Mesodermal cell (in vitro differentiated cells): ENCODE results near the gene LRRC8D.

Experiments used
- H3K27ac ChIP-seq: 2 replicates; pipeline ENCODE4 v1.7.0; 2013; ENCODE audit warnings: mild to moderate bottlenecking, low read depth, low read length, moderate library complexity; ENCODE audit not compliant: severe bottlenecking
- H3K36me3 ChIP-seq: 2 replicates; pipeline ENCODE4 v1.7.1; 2013; ENCODE audit warnings: mild to moderate bottlenecking, low read length, moderate library complexity; ENCODE audit not compliant: control insufficient read depth, insufficient read depth
- H3K4me1 ChIP-seq: one replicate; pipeline ENCODE4 v1.7.1; 2013; ENCODE audit warnings: mild to moderate bottlenecking, low read length; ENCODE audit not compliant: insufficient read depth, control insufficient read depth, poor library complexity, severe bottlenecking
- H3K4me3 ChIP-seq: 2 replicates; pipeline ENCODE4 v1.7.0; 2013; ENCODE audit warnings: low read length, control low read depth, mild to moderate bottlenecking; ENCODE audit not compliant: insufficient read depth, poor library complexity, severe bottlenecking; ENCODE audit errors: extremely low read depth
- H3K9me3 ChIP-seq: 2 replicates; pipeline ENCODE4 v1.7.1; 2013; ENCODE audit warnings: mild to moderate bottlenecking, low read length, moderate library complexity; ENCODE audit not compliant: control insufficient read depth
- WGBS, 2 experiments: methylation state at CpG; one replicate each; pipeline ENCODE4 v1.1.5; 2013; ENCODE audit warnings: missing lambda C conversion rate in 2 of 2; ENCODE audit not compliant: insufficient coverage in 2 of 2; 5-methylcytosine and 5-hydroxymethylcytosine counted together

The LRRC8D gene

GRCh38 chr1:89884718-89885596 lies 64.1 kb downstream of the LRRC8D start:
- H3K4me3 ChIP-seq, result no peak overlapping the region
- H3K4me1 ChIP-seq, result peaks cover 17% of the 10 kb centered on the region
- no peak overlapping the region for H3K27ac ChIP-seq
- peaks cover 9% of the 10 kb centered on the region for H3K9me3 ChIP-seq
- peaks cover 12% of the 10 kb centered on the region for H3K36me3 ChIP-seq
- WGBS, 2 experiments, result 96% methylated on average over 2 to 4 of the region's 6 CpGs

DNA sequence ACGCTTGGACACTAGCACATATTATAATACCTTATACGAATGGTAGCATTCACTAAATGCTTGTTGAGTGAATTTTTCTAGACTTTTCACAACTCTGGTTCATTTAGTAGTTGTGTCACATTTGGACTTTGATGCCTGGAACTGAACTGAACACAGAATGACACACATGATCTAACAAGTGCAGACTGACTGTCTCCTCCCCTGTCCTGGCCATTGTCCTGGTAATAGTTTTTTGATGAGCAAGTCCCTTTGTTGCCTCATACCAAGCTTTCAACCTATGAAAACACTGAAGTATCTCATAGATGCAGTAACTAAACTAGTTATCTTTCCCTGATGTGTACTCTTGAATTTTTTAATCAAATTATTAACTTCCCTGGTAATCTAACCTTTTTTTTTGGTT lies 66.4 kb downstream of the LRRC8D start:
- Histone ChIP-seq H3K4me3 (no peak overlapping the region), H3K4me1 (peaks cover 17% of the 10 kb centered on the region), H3K9me3 (no peaks in the 10 kb centered on the region), H3K27ac (no peak overlapping the region), H3K36me3 (peaks cover under 1% of the 10 kb centered on the region)
- no CpG with 5 or more reads among the region's 2 CpGs for WGBS, 2 experiments

DNA sequence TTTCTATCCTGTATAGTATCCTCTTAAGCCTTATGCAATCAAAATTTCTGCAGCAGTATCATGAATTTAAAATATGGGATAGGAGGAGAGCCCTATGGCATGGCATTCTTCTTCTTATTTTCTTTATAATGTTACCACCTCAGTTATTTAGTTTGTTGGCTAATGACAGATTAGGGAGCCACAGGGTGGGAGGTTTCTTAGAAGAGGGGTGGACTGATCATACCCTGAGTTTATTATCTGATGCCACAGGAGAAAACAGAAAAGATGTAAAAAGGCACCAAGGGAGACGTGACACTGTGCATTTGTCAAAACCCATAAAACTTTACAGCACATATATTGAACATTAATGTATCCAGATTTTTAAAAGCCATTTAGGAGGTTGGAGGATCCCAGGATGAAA lies 66.9 kb downstream of the LRRC8D start:
- H3K27ac ChIP-seq, result no peak overlapping the region
- H3K36me3 ChIP-seq, result no peaks in the 10 kb centered on the region
- H3K4me1 ChIP-seq, result peaks cover 17% of the 10 kb centered on the region
- no peak overlapping the region for H3K4me3 ChIP-seq
- WGBS, 2 experiments, result no CpG with 5 or more reads among the region's 1 CpG
- no peaks in the 10 kb centered on the region for H3K9me3 ChIP-seq

GRCh38 chr1:89888480-89889322 lies 67.9 kb downstream of the LRRC8D start:
- 94 to 100% methylated on average over 1 to 2 of the region's 5 CpGs for WGBS, 2 experiments
- H3K9me3 ChIP-seq, result no peaks in the 10 kb centered on the region
- H3K4me3 ChIP-seq, result no peak overlapping the region
- H3K36me3 ChIP-seq, result no peaks in the 10 kb centered on the region
- H3K4me1 ChIP-seq, result peaks cover 20% of the 10 kb centered on the region
- H3K27ac ChIP-seq, result no peak overlapping the region

DNA sequence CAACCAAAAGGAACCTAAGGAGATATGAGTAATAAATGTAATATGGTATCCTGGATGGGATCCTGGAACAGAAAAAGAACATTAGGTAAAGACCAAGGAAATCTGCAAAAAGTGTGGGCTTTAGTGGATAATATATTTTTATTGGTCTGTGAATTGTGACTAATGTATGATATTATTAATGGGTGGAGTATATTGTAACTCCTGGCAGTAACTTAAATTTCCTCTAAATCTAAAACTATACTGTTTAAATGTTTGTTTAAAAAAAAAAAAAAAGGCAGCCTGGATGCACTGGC lies 68.4 kb downstream of the LRRC8D start:
- H3K4me1 ChIP-seq, result peaks cover 25% of the 10 kb centered on the region
- no peak overlapping the region for H3K4me3 ChIP-seq
- no peaks in the 10 kb centered on the region for H3K36me3 ChIP-seq
- no peaks in the 10 kb centered on the region for H3K9me3 ChIP-seq
- no peak overlapping the region for H3K27ac ChIP-seq

DNA sequence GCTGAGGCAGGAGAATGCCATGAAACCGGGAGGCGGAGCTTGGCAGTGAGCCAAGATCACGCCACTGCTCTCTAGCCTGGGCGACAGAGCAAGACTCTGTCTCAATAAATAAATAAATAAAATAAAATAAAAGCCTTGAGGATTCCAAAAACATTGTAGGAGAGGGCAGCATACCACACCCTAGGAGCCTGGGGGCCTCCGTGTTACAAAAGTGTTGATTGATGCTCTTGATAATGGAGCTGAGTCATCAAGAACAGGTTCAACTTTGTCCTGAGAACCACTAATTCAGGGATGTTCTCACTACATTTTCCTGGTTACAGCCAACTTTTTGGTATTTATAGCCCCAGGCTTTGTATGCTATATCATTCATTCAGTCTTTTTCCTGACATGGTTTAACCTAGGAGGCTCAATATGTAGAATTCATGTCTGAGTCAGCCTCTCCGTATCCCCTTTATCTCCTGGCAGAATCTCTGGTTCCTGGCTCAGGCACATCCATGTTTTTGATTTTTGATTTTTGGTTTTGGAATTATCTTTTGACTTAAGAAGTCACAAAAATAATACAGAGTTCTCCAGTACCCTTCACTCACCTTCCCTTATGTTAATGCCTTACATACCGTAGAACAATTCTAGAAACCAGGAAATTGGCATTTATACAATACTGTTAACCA lies 69.4 kb downstream of the LRRC8D start:
- Histone ChIP-seq H3K4me1 (peaks cover 30% of the 10 kb centered on the region), H3K27ac (peak overlapping the region; percentile 18), H3K4me3 (no peak overlapping the region), H3K9me3 (no peaks in the 10 kb centered on the region), H3K36me3 (no peaks in the 10 kb centered on the region)
- WGBS, 2 experiments, result 88 to 100% methylated on average over 2 to 4 of the region's 7 CpGs

DNA sequence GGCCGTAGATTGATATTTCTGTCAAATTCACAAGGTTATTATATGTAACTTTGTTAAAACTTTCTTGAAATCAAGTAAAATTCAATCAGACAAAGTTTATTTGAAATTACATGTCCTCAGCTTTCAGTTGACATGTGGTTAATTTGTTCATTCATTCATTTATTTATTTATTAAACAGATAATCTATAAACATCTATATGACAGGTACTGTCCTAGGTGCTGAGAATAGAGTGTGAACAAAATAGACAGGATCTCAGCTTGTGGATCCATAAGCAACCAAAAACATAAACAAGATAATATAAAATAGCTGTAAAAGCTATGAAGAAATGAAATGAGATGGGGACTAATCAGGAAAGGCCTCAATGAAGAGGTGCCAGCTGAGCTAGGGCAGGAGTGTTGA lies 72.0 kb downstream of the LRRC8D start:
- Histone ChIP-seq H3K36me3 (no peaks in the 10 kb centered on the region), H3K4me1 (peaks cover 27% of the 10 kb centered on the region), H3K9me3 (no peaks in the 10 kb centered on the region), H3K4me3 (no peak overlapping the region), H3K27ac (no peak overlapping the region)
- WGBS, 2 experiments, result no CpG with 5 or more reads among the region's 1 CpG

- Histone ChIP-seq H3K4me3 (no peak overlapping the region), H3K36me3 (peaks cover 3% of the 10 kb centered on the region), H3K4me1 (peaks cover 32% of the 10 kb centered on the region), H3K9me3 (no peaks in the 10 kb centered on the region), H3K27ac (peak overlapping the region; percentile 46)
- WGBS, 2 experiments, result no CpG with 5 or more reads among the region's 4 CpGs
Measured at GRCh38 chr1:89894210-89895201, 73.7 kb downstream of the LRRC8D start.

DNA sequence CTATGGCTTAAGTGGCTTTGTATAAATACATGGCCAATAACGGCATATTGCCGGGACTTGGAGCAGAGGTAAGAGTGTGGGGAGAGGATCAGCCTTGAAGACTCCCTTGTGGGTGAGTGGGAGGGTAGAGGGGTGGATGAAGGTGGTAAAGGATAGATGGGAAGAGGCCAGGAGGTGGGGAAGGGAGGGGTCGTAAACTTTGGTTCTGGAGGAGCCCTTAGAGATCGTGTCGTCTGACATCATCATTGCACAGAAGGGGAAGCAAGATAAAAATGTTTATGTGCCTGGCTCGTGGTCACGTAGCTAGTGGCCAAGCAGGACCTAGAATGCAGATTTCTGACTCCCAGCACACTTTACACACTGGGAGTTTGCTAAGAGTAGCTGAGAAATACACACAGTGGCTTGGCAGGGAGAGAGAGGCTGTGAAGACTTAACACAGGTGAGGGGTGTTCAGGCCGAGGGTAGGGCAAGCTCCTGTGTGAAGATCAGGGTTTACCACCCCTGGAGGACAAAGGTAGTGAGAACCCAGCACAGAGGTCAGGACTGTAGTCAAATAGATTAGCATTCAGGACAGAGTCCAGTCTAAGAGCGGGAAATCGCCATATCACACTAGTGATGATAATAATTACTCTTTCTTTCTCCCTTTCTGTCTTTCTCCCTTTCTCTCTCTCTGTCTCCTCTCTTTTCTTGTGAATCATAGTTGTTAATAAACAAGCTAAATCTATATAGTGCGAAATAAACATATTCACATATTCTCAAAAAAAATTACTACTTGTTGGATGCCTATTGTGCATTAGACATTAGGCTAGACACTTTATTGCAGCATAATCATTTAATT lies 75.5 kb downstream of the LRRC8D start:
- peaks cover 3% of the 10 kb centered on the region for H3K36me3 ChIP-seq
- H3K9me3 ChIP-seq, result no peaks in the 10 kb centered on the region
- H3K27ac ChIP-seq, result peak overlapping the region; percentile 12
- peaks cover 32% of the 10 kb centered on the region for H3K4me1 ChIP-seq
- H3K4me3 ChIP-seq, result no peak overlapping the region
- whole genome bisulfite sequencing, 2 experiments, result 83 to 94% methylated on average over 7 to 8 of the region's 11 CpGs
